ENCODE measurements around the gene CILP2.

Gene CILP2

DNA sequence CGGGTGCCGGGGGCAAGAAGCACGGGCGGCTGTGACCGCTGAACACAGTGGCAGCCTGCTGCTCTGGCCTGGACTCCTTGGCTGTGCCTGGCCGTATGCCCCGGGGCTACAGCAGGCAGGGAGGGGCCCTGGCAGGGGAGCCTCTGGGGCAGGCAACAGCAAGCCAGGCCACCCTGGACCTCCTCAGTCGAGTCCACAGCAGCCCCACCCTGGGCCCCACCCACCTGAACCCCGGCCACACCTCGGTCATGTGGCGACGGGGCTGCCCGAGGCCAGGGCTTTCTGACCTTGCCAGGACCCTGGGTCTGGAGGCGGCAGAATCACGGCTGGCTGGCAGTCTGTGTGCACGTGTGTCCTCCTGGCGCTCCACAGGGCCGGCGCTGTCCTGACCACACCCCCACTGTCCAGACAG, 8.7 kb downstream of the CILP2 start:
- no peaks in the 10 kb centered on the region for H3K79me2 ChIP-seq (ENCODE audit: control insufficient read depth, low read length)
- H3K4me1 ChIP-seq (ENCODE audit: control insufficient read depth, low read length) = no peaks in the 10 kb centered on the region
- no peaks in the 10 kb centered on the region for H4K20me1 ChIP-seq (ENCODE audit: control insufficient read depth, insufficient read depth, low read depth, low read length)
- no peaks in the 10 kb centered on the region for H3K9me3 ChIP-seq (ENCODE audit: control insufficient read depth, insufficient read depth, low read length)
- H3K4me3 ChIP-seq (ENCODE audit: low read length) = no peak overlapping the region
- no peaks in the 10 kb centered on the region for H3F3A ChIP-seq (ENCODE audit: control insufficient read depth, insufficient read depth)
- 0 out of 2 replicates have a peak, but pooled peaks cover 3% of the 10 kb centered on the region for H3K27me3 ChIP-seq (ENCODE audit: control insufficient read depth, low read length)
- no peaks in the 10 kb centered on the region for H3K9me2 ChIP-seq (replicated peaks; ENCODE audit: control insufficient read depth, low read length)
- no peak overlapping the region for H3K27ac ChIP-seq (ENCODE audit: low read depth, low read length)
- no peak for TF ChIP-seq CTCF (IDR thresholded peaks at IDR 0.05; ENCODE audit: low read depth, low read length, poor library complexity, severe bottlenecking)
- no peak for TF ChIP-seq EZH2phosphoT487 (IDR thresholded peaks at IDR 0.05; ENCODE audit: borderline replicate concordance, low read length)
- H3K4me2 ChIP-seq (ENCODE audit: low read length) = no peak overlapping the region
- H3K36me3 ChIP-seq (ENCODE audit: control insufficient read depth, low read length) = no peaks in the 10 kb centered on the region

DNA sequence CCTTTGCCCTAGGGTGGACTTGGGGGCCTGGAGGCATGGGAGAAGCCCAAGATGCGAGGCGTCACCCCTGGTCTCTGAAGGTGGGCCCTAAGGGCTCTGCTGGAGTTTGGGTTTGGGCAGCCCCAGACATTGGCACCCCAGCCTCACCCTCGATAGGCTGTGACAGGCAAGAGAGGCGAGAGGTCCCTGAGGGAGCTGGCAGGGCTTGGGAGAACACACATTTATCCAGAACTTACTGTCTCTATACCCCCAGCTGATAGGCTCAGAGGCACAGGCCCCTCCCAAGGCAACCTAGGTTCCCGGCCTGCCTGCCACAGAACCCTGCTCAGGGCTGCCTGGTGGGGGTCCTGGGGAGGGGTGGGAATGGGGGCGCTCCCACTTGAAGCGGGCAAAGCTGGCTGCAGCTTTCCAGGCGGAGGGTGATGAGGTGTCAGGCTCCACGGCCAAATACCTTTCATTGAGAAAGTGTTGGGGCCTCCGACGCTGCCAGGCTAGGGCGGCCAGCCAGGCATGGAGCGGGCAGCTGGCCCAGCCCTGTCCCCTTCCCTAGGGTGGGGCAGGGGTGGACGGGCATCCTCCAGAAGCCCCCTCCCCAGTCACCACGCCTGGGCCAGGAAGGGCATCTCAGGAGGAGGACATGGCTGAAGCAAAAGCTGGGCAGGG, 9.7 kb downstream of the CILP2 start:
- H3K27me3 ChIP-seq (ENCODE audit: control insufficient read depth, low read length) = 0 out of 2 replicates have a peak, but pooled peaks cover 3% of the 10 kb centered on the region
- H3K9me3 ChIP-seq (ENCODE audit: control insufficient read depth, insufficient read depth, low read length) = no peaks in the 10 kb centered on the region
- no peaks in the 10 kb centered on the region for H3K79me2 ChIP-seq (ENCODE audit: control insufficient read depth, low read length)
- no peaks in the 10 kb centered on the region for H3F3A ChIP-seq (ENCODE audit: control insufficient read depth, insufficient read depth)
- no peak overlapping the region for H3K4me2 ChIP-seq (ENCODE audit: low read length)
- H3K36me3 ChIP-seq (ENCODE audit: control insufficient read depth, low read length) = no peaks in the 10 kb centered on the region
- no peak overlapping the region for H3K4me3 ChIP-seq (ENCODE audit: low read length)
- H3K27ac ChIP-seq (ENCODE audit: low read depth, low read length) = no peak overlapping the region
- no peaks in the 10 kb centered on the region for H3K4me1 ChIP-seq (ENCODE audit: control insufficient read depth, low read length)
- no peaks in the 10 kb centered on the region for H3K9me2 ChIP-seq (replicated peaks; ENCODE audit: control insufficient read depth, low read length)
- no peak for TF ChIP-seq CTCF (IDR thresholded peaks at IDR 0.05; ENCODE audit: low read depth, low read length, poor library complexity, severe bottlenecking)
- no peaks in the 10 kb centered on the region for H4K20me1 ChIP-seq (ENCODE audit: control insufficient read depth, insufficient read depth, low read depth, low read length)

- Histone ChIP-seq H3K4me3 (ENCODE audit: low read length) (no peak overlapping the region), H3K9me3 (ENCODE audit: control insufficient read depth, insufficient read depth, low read length) (no peaks in the 10 kb centered on the region), H3K4me2 (ENCODE audit: low read length) (no peak overlapping the region), H3K27ac (ENCODE audit: low read depth, low read length) (no peak overlapping the region), H3F3A (ENCODE audit: control insufficient read depth, insufficient read depth) (no peaks in the 10 kb centered on the region), H3K4me1 (ENCODE audit: control insufficient read depth, low read length) (no peaks in the 10 kb centered on the region), H3K36me3 (ENCODE audit: control insufficient read depth, low read length) (no peaks in the 10 kb centered on the region), H3K9me2 (replicated peaks; ENCODE audit: control insufficient read depth, low read length) (no peaks in the 10 kb centered on the region), H3K79me2 (ENCODE audit: control insufficient read depth, low read length) (no peaks in the 10 kb centered on the region), H3K27me3 (ENCODE audit: control insufficient read depth, low read length) (0 out of 2 replicates have a peak, but pooled peaks cover 3% of the 10 kb centered on the region), H4K20me1 (ENCODE audit: control insufficient read depth, insufficient read depth, low read depth, low read length) (no peaks in the 10 kb centered on the region; the same call in 1 of the 2 replicates)
- TF ChIP-seq EZH2phosphoT487 (IDR thresholded peaks at IDR 0.05; ENCODE audit: borderline replicate concordance, low read length) (no peak), CTCF (IDR thresholded peaks at IDR 0.05; ENCODE audit: low read depth, low read length, poor library complexity, severe bottlenecking) (no peak)
Measured at GRCh38 chr19:19548915-19549759, 11.1 kb downstream of the CILP2 start.

All from DOHH2 (cell line).